Neutrophil (primary cell): ENCODE measurements around the gene CEBPE.

Experiments
- H3K27ac ChIP-seq: fragments of 200-600 bp; sonication (generic); 2 replicates; pipeline ENCODE4 v1.5.1; 2016; ENCODE audit warnings: mild to moderate bottlenecking, moderate library complexity
- H3K27me3 ChIP-seq: fragments of 200-600 bp; sonication (generic); 2 replicates; pipeline ENCODE4 v1.6.0; 2016; ENCODE audit warnings: mild to moderate bottlenecking
- H3K36me3 ChIP-seq: fragments of 200-600 bp; sonication (generic); 2 replicates; pipeline ENCODE4 v1.5.1; 2017
- H3K4me1 ChIP-seq, 2 experiments: fragments of 200-600 bp in 1 of 2; sonication (generic) in 1 of 2; 1 replicate in 1 of 2; 2 replicates in 1 of 2; pipeline versions ENCODE4 v1.5.1 to v1.6.1; 2013 to 2016; ENCODE audit warnings: low read depth in 1 of 2, low read length in 1 of 2, mild to moderate bottlenecking in 1 of 2, moderate library complexity in 1 of 2; ENCODE audit not compliant: control insufficient read depth in 1 of 2, insufficient read depth in 1 of 2
- H3K4me3 ChIP-seq, 2 experiments: fragments of 200-600 bp in 1 of 2; sonication (generic) in 1 of 2; 1 replicate in 1 of 2; 2 replicates in 1 of 2; pipeline ENCODE4 v1.5.1; 2013 to 2016; ENCODE audit warnings: low read depth in 1 of 2, low read length in 1 of 2, mild to moderate bottlenecking in 1 of 2, moderate library complexity in 1 of 2
- H3K9me3 ChIP-seq: fragments of 200-600 bp; sonication (generic); 2 replicates; pipeline ENCODE4 v1.5.1; 2016
- CTCF ChIP-seq: fragments of 200-600 bp; sonication (generic); IDR thresholded peaks from 2 replicates; pipeline ENCODE4 v1.5.1; 2016; ENCODE audit warnings: antibody characterized with exemption

Gene CEBPE

GRCh38 chr14:23125933-23126524 lies 7.0 kb upstream of the CEBPE start:
- Histone ChIP-seq H3K4me3 (no peak overlapping the region), H3K9me3 (no peaks in the 10 kb centered on the region), H3K27ac (no peak overlapping the region)

GRCh38 chr14:23125011-23125410 lies 6.0 kb upstream of the CEBPE start:
- Histone ChIP-seq H3K27ac (no peak overlapping the region), H3K27me3 (no peaks in the 10 kb centered on the region), H3K9me3 (no peaks in the 10 kb centered on the region), H3K36me3 (no peaks in the 10 kb centered on the region), H3K4me3 (no peak overlapping the region), H3K4me1 (peaks cover 42 to 46% of the 10 kb centered on the region in 2 experiments)
- TF ChIP-seq CTCF = no peak

More at GRCh38 chr14:23125933-23126524, 7.0 kb upstream of the CEBPE start:
- TF ChIP-seq CTCF = no peak
- H3K36me3 ChIP-seq = no peaks in the 10 kb centered on the region
- H3K27me3 ChIP-seq = no peaks in the 10 kb centered on the region
- H3K4me1 ChIP-seq = peaks cover 41 to 46% of the 10 kb centered on the region in 2 experiments

- Histone ChIP-seq H3K4me1 (peaks cover 42 to 46% of the 10 kb centered on the region in 2 experiments), H3K27ac (no peak overlapping the region), H3K27me3 (no peaks in the 10 kb centered on the region), H3K36me3 (no peaks in the 10 kb centered on the region), H3K4me3 (no peak overlapping the region), H3K9me3 (no peaks in the 10 kb centered on the region)
- no peak for TF ChIP-seq CTCF
Measured at GRCh38 chr14:23124337-23124954, 5.4 kb upstream of the CEBPE start.

- no peak overlapping the region for H3K27ac ChIP-seq
- no peak overlapping the region for H3K4me3 ChIP-seq
- no peaks in the 10 kb centered on the region for H3K36me3 ChIP-seq
- H3K27me3 ChIP-seq = no peaks in the 10 kb centered on the region
- TF ChIP-seq CTCF = no peak
- H3K4me1 ChIP-seq = peaks cover 40 to 50% of the 10 kb centered on the region in 2 experiments
- no peaks in the 10 kb centered on the region for H3K9me3 ChIP-seq
Measured at GRCh38 chr14:23123419-23123818, 4.4 kb upstream of the CEBPE start.

- Histone ChIP-seq H3K27me3 (no peaks in the 10 kb centered on the region), H3K27ac (no peak overlapping the region), H3K4me1 (peaks cover 51 to 61% of the 10 kb centered on the region in 2 experiments), H3K36me3 (no peaks in the 10 kb centered on the region), H3K9me3 (no peaks in the 10 kb centered on the region), H3K4me3 (no peak overlapping the region)
- TF ChIP-seq CTCF = no peak
Measured at GRCh38 chr14:23122086-23122485, 3.0 kb upstream of the CEBPE start.
